Fibroblast of skin of abdomen (primary cell): ENCODE measurements around the gene SRSF2.
A peak's percentile ranks its signal among the peaks of the same experiment; 100 is the strongest.
"Not testable (repeated sequence)": the region's sequence is repeated elsewhere in the genome, so short reads cannot be mapped to it uniquely, and the experiment has no call there.

ENCODE experiments used
- DNase-seq: peaks from one replicate; pipeline ENCODE4 v3.0.0-alpha.2; 2013

Gene SRSF2

GRCh38 chr17:76700617-76701470, 36.3 kb downstream of the SRSF2 start:
- DNase-seq: peak; percentile 77

GRCh38 chr17:76700270-76700616, 36.9 kb downstream of the SRSF2 start:
- DNase-seq: no peak

GRCh38 chr17:76698466-76698977, 38.6 kb downstream of the SRSF2 start:
- DNase-seq: not testable (repeated sequence)

- peak; percentile 66 for DNase-seq
These were observed 39.2 kb downstream of the SRSF2 start for GRCh38 chr17:76697702-76698465.

- DNase-seq: no peak
These were observed 40.1 kb downstream of the SRSF2 start for GRCh38 chr17:76696763-76697701.

- no peak for DNase-seq
These were observed 41.9 kb downstream of the SRSF2 start for GRCh38 chr17:76695059-76695831.

- no peak for DNase-seq
These were observed 45.5 kb downstream of the SRSF2 start for GRCh38 chr17:76691379-76692191.

- DNase-seq: no peak
These were observed 46.4 kb downstream of the SRSF2 start for GRCh38 chr17:76690596-76691280.

- DNase-seq: no peak
These were observed 47.3 kb downstream of the SRSF2 start for GRCh38 chr17:76689859-76690258.

GRCh38 chr17:76688165-76688622, 48.9 kb downstream of the SRSF2 start:
- no peak for DNase-seq

- no peak for DNase-seq
These were observed 49.6 kb downstream of the SRSF2 start for GRCh38 chr17:76687298-76688164.

- no peak for DNase-seq
These were observed 50.4 kb downstream of the SRSF2 start for GRCh38 chr17:76686538-76687297.

- DNase-seq: no peak
These were observed 51.3 kb downstream of the SRSF2 start for GRCh38 chr17:76685846-76686245.

GRCh38 chr17:76685366-76685765, 51.8 kb downstream of the SRSF2 start:
- DNase-seq: no peak

- no peak for DNase-seq
These were observed 52.4 kb downstream of the SRSF2 start for GRCh38 chr17:76684756-76685155.
